GM21723 (cell line): ENCODE results near the gene CC2D1A.

ENCODE experiments used
- ATAC-seq: cut with Tn5 transposase; IDR thresholded peaks from one replicate; pipeline ENCODE4 v1.9.1; 2021; ENCODE audit warnings: mild to moderate bottlenecking, moderate library complexity; ENCODE audit not compliant: unreplicated experiment

CC2D1A gene

GRCh38 chr19:13975870-13976269 is 69.9 kb downstream of the CC2D1A start:
- ATAC-seq = no peak

GRCh38 chr19:13976446-13976845 is 70.4 kb downstream of the CC2D1A start:
- no peak for ATAC-seq

GRCh38 chr19:13977803-13978202 is 71.8 kb downstream of the CC2D1A start:
- no peak for ATAC-seq

- ATAC-seq = no peak
Measured at GRCh38 chr19:13978351-13979243, 72.6 kb downstream of the CC2D1A start.

- ATAC-seq = no peak
Measured at GRCh38 chr19:13979244-13979615, 73.2 kb downstream of the CC2D1A start.

- no peak for ATAC-seq
Measured at GRCh38 chr19:13979686-13980085, 73.7 kb downstream of the CC2D1A start.

GRCh38 chr19:13980340-13980739 is 74.3 kb downstream of the CC2D1A start:
- ATAC-seq = no peak
